NT2/D1 (cell line): ENCODE results near the gene TAF4B.
"Not testable (repeated sequence)": the region's sequence is repeated elsewhere in the genome, so short reads cannot be mapped to it uniquely, and the experiment has no call there.

ENCODE experiments used
- DNase-seq: peaks from one replicate; pipeline ENCODE4 v3.0.0-alpha.2; 2011; ENCODE audit warnings: low read depth, low spot score
- H3K27me3 ChIP-seq: 2 replicates; pipeline ENCODE4 v1.6.0; 2011; ENCODE audit warnings: mild to moderate bottlenecking; ENCODE audit not compliant: insufficient read length, insufficient read depth
- H3K36me3 ChIP-seq: 2 replicates; pipeline ENCODE4 v1.6.1; 2011; ENCODE audit warnings: mild to moderate bottlenecking, low read length, mixed read lengths; ENCODE audit not compliant: insufficient read depth, insufficient read length
- H3K4me1 ChIP-seq: 2 replicates; pipeline ENCODE4 v1.5.1; 2011; ENCODE audit not compliant: insufficient read depth, insufficient read length
- H3K4me3 ChIP-seq: 2 replicates; pipeline ENCODE4 v1.5.1; 2011; ENCODE audit warnings: low read depth; ENCODE audit not compliant: insufficient read length
- H3K9ac ChIP-seq: 2 replicates; pipeline ENCODE4 v1.6.0; 2011; ENCODE audit warnings: low read depth; ENCODE audit not compliant: insufficient read length
- H3K9me3 ChIP-seq: 2 replicates; pipeline ENCODE4 v1.5.1; 2011; ENCODE audit warnings: mild to moderate bottlenecking, low read length; ENCODE audit not compliant: insufficient read depth
- SUZ12 ChIP-seq: IDR thresholded peaks from 2 replicates; pipeline ENCODE4 v1.6.1; 2011; ENCODE audit not compliant: insufficient read length, insufficient read depth; ENCODE audit errors: extremely low read depth
- YY1 ChIP-seq: IDR thresholded peaks from 2 replicates; pipeline ENCODE4 v1.6.1; 2011; ENCODE audit not compliant: insufficient read length, insufficient read depth
- ZNF274 ChIP-seq: IDR thresholded peaks from 2 replicates; pipeline ENCODE4 v1.6.1; 2011; ENCODE audit warnings: mild to moderate bottlenecking, low read depth, low read length

Gene TAF4B

DNA sequence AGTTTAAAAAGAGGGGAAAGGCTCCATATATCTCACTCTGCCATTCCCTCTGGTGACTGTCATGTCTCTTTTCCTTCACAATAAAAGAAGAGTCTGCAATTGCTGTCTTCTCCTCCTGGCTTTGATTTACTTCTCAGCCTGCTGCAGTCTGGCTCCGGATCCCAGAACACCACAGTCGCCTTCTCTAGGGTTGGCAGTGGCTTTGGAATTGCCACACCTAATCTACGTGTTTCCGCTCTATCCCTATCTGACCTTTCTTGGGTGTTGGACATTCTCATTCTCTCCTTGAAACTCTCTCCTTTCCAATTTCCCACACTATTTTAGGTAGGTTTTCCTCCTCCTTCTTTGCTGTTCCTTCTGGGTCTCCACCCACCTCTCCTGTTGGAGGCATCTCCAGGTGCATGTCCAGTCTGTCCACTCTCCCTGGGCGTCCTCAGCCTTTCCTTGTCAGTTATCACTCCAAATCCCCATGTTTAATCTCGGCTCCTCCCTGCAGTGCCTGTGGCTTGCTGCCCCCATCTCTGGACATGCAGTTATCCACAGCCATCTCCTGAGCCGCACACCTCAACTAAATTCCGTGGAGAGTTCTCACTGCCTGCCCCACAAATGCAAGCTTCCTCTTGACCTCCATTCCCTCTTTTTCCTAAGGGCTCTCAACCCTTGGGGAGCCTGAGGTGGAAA lies 209.3 kb downstream of the TAF4B start:
- Histone ChIP-seq H3K9ac (no peak overlapping the region), H3K4me3 (no peak overlapping the region), H3K4me1 (no peaks in the 10 kb centered on the region), H3K27me3 (no peaks in the 10 kb centered on the region), H3K9me3 (no peaks in the 10 kb centered on the region), H3K36me3 (no peaks in the 10 kb centered on the region)
- DNase-seq, result no peak
- TF ChIP-seq SUZ12 (no peak), ZNF274 (no peak), YY1 (no peak)

DNA sequence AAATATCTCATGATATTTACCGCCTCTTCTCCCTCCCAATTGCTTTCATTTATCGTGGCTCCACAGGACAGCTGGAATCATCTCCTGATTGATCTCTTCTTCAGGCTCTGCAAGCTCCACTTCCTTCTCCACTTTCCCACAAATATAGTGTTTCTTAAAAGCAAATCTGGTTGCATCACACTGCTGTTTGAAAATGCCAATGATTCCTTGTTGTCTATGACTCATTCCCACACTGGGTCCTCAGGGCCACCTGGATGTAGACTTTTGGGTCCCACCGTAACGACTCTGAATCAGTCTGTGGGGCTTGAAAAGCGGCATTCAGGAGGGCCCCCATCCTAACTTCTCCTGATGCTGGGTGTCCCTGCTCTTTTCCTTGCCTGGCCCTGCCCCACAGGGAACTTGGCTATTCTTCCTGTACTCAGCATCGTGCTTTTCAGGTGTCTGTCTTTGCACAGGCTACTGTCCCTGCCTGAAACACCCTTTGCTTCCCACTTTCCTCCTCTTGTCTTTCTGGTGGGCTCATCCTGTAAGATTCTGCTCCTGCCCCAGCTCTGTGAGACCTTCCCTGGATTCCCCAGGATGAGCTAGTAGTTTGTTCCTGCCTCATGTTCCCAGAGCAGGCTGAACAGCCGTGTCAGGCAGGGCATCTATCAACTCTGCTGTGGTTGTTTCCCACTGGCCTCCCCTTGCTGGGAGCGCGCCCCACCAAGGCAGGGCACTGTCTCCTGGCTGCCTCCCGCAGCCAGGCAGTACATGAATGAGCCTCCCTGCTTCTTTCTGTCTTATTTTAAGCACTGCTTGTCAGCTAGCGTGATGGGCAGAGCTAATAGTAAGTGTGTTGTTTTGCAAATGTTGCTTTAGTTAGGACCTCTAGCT lies 210.2 kb downstream of the TAF4B start:
- Histone ChIP-seq H3K9me3 (no peaks in the 10 kb centered on the region), H3K36me3 (no peaks in the 10 kb centered on the region), H3K4me3 (no peak overlapping the region), H3K9ac (no peak overlapping the region), H3K4me1 (no peaks in the 10 kb centered on the region), H3K27me3 (no peaks in the 10 kb centered on the region)
- TF ChIP-seq ZNF274 (no peak), YY1 (no peak), SUZ12 (no peak)
- DNase-seq, result no peak

GRCh38 chr18:26437634-26438033 lies 211.4 kb downstream of the TAF4B start:
- not testable (repeated sequence) for H3K4me3 ChIP-seq, H3K9ac ChIP-seq, H3K4me1 ChIP-seq, H3K36me3 ChIP-seq, H3K27me3 ChIP-seq, H3K9me3 ChIP-seq, DNase-seq

- H3K9ac ChIP-seq, result no peak overlapping the region
- H3K36me3 ChIP-seq, result no peaks in the 10 kb centered on the region
- no peaks in the 10 kb centered on the region for H3K9me3 ChIP-seq
- no peak for DNase-seq
- H3K4me1 ChIP-seq, result no peaks in the 10 kb centered on the region
- no peak overlapping the region for H3K4me3 ChIP-seq
- no peaks in the 10 kb centered on the region for H3K27me3 ChIP-seq
- TF ChIP-seq YY1, result no peak
- TF ChIP-seq ZNF274, result no peak
- TF ChIP-seq SUZ12, result no peak
Observed at GRCh38 chr18:26438980-26439379, 212.7 kb downstream of the TAF4B start.

GRCh38 chr18:26439537-26439936 lies 213.3 kb downstream of the TAF4B start:
- H3K36me3 ChIP-seq, result no peaks in the 10 kb centered on the region
- H3K9me3 ChIP-seq, result no peaks in the 10 kb centered on the region
- TF ChIP-seq YY1, result no peak
- TF ChIP-seq SUZ12, result no peak
- TF ChIP-seq ZNF274, result no peak
- H3K9ac ChIP-seq, result no peak overlapping the region
- H3K4me3 ChIP-seq, result no peak overlapping the region
- H3K4me1 ChIP-seq, result no peaks in the 10 kb centered on the region
- no peaks in the 10 kb centered on the region for H3K27me3 ChIP-seq
- no peak for DNase-seq

- DNase-seq, result no peak
- TF ChIP-seq ZNF274 (no peak), SUZ12 (no peak), YY1 (no peak)
- Histone ChIP-seq H3K9me3 (no peaks in the 10 kb centered on the region), H3K4me3 (no peak overlapping the region), H3K4me1 (no peaks in the 10 kb centered on the region), H3K27me3 (no peaks in the 10 kb centered on the region), H3K9ac (no peak overlapping the region), H3K36me3 (no peaks in the 10 kb centered on the region)
Observed at GRCh38 chr18:26440644-26441043, 214.4 kb downstream of the TAF4B start.
